K562 (cell line): ENCODE measurements around the gene CSNK1G3. TPM values are rescaled to one million over a fixed set of nuclear protein-coding genes. Genes with fewer than 3 reads are reported as not detected.

ENCODE experiments used
- BHLHE40 ChIP-seq: IDR thresholded peaks from 2 replicates; pipeline ENCODE4 v1.6.1; 2011; ENCODE audit warnings: low read length, improper control_type of control experiment
- CHCHD3 ChIP-seq: fragments of 250-450 bp; sonication (Bioruptor Pico); IDR thresholded peaks from 2 replicates; pipeline ENCODE4 v2.1.2; 2022; ENCODE audit warnings: mild to moderate bottlenecking
- CHD1 ChIP-seq: fragments of 200-600 bp; sonication (generic); IDR thresholded peaks from one replicate; pipeline ENCODE4 v1.6.1; 2012; ENCODE audit warnings: mild to moderate bottlenecking, moderate library complexity, low read length, inconsistent platforms
- CREB1 ChIP-seq, 2 experiments: sonication (generic) in 1 of 2; formaldehyde crosslinking in 1 of 2; IDR thresholded peaks; 2 replicates each; pipeline versions ENCODE4 v1.6.1 to v1.8.0; 2012 to 2022; ENCODE audit warnings: inconsistent platforms in 1 of 2, mild to moderate bottlenecking in 1 of 2, missing genetic modification reagents in 1 of 2, moderate library complexity in 1 of 2
- E2F6 ChIP-seq, 2 experiments: IDR thresholded peaks; 2 replicates each; pipeline ENCODE4 v1.6.1; 2011; ENCODE audit warnings: borderline replicate concordance in 1 of 2, control low read depth in 1 of 2, low read depth in 1 of 2, low read length in 1 of 2, mild to moderate bottlenecking in 1 of 2, mixed read lengths in 1 of 2, moderate library complexity in 1 of 2; ENCODE audit not compliant: insufficient read depth in 1 of 2, insufficient read length in 1 of 2, poor library complexity in 1 of 2, severe bottlenecking in 1 of 2; ENCODE audit errors: extremely low read depth in 1 of 2
- EGR1 ChIP-seq: fragments of 450-650 bp; conservative IDR thresholded peaks from 2 replicates; pipeline ENCODE4 v1.6.1; 2017; ENCODE audit warnings: mild to moderate bottlenecking
- GATAD2B ChIP-seq: fragments of 450-650 bp; IDR thresholded peaks from 2 replicates; pipeline ENCODE4 v1.6.1; 2017; ENCODE audit warnings: mild to moderate bottlenecking, borderline replicate concordance
- HEY1 ChIP-seq: fragments of 250-450 bp; sonication (Bioruptor Pico); IDR thresholded peaks from 2 replicates; pipeline ENCODE4 v1.5.0; 2020; ENCODE audit warnings: mild to moderate bottlenecking, moderate library complexity, borderline replicate concordance
- MAFK ChIP-seq: IDR thresholded peaks from 2 replicates; pipeline ENCODE4 v1.6.1; 2011; ENCODE audit warnings: low read length, improper control_type of control experiment
- MTA2 ChIP-seq: fragments of 450-650 bp; IDR thresholded peaks from 2 replicates; pipeline ENCODE4 v1.6.1; 2016; ENCODE audit warnings: low read depth
- NCOA1 ChIP-seq: fragments of 450-650 bp; IDR thresholded peaks from 2 replicates; pipeline ENCODE4 v1.6.1; 2016; ENCODE audit warnings: low read depth
- NFATC3 ChIP-seq: fragments of 450-650 bp; IDR thresholded peaks from 2 replicates; pipeline ENCODE4 v1.6.1; 2017; ENCODE audit warnings: mild to moderate bottlenecking
- POLR2A ChIP-seq: fragments of 450-650 bp; conservative IDR thresholded peaks from 2 replicates; pipeline ENCODE4 v1.6.1; 2016
- PRDM10 ChIP-seq: fragments of 450-650 bp; IDR thresholded peaks from 2 replicates; pipeline ENCODE4 v1.6.1; 2018; ENCODE audit not compliant: partially characterized antibody
- TAF15 ChIP-seq: fragments of 200-400 bp; formaldehyde crosslinking; IDR thresholded peaks from 2 replicates; pipeline ENCODE4 v1.6.1; 2017; ENCODE audit warnings: mild to moderate bottlenecking, low read depth, low read length, moderate library complexity
- WHSC1 ChIP-seq: IDR thresholded peaks from one replicate; pipeline ENCODE4 v1.6.1; 2012; ENCODE audit warnings: low read length, control low read depth, inconsistent platforms
- ZBTB17 ChIP-seq: fragments of 450-650 bp; formaldehyde crosslinking; IDR thresholded peaks from 2 replicates; pipeline ENCODE4 v1.4.0; 2020; ENCODE audit warnings: mild to moderate bottlenecking
- ZKSCAN3 ChIP-seq: fragments of 250-450 bp; sonication (Bioruptor Pico); IDR thresholded peaks from 2 replicates; pipeline ENCODE4 v1.4.0; 2020
- ZNF395 ChIP-seq: fragments of 200-800 bp; sonication (Bioruptor generic); IDR thresholded peaks from 2 replicates; pipeline ENCODE4 v1.6.1; 2017; ENCODE audit warnings: missing genetic modification characterization, missing compliant biosample characterization
- ZNF507 ChIP-seq: conservative IDR thresholded peaks from 2 replicates; pipeline ENCODE4 v1.6.1; 2017; ENCODE audit warnings: missing genetic modification characterization, missing compliant biosample characterization
- ZNF511 ChIP-seq: sonication (generic); formaldehyde crosslinking; IDR thresholded peaks from 2 replicates; pipeline ENCODE4 v1.8.0; 2022; ENCODE audit warnings: mild to moderate bottlenecking, missing genetic modification reagents
- ZNF717 ChIP-seq: fragments of 250-450 bp; sonication (Bioruptor Pico); IDR thresholded peaks from 2 replicates; pipeline ENCODE4 v1.5.0; 2021
- ZNF77 ChIP-seq: fragments of 250-450 bp; sonication (Bioruptor Pico); IDR thresholded peaks from 2 replicates; pipeline ENCODE4 v1.5.0; 2020
- polyA plus RNA-seq, 8 experiments: library from polyadenylated mRNA; depleted of rRNA in 4 of 8; stranded (reverse) in 5 of 8; unstranded in 3 of 8; fragments of >200 nt; fragmentation: Nextera tagmentation in 2 of 8; fragmentation: Illumina TruSeq in 1 of 8; extraction: Ambion mirVana in 2 of 8; extraction: Trizol in 1 of 8; gene quantifications; 2 replicates each; pipeline versions ENCODE4 v1.2.1 to v1.2.3, GENCODE V29; 2011 to 2014; ENCODE audit warnings: inconsistent platforms in 1 of 8, missing spikeins in 1 of 8
- total RNA-seq, 7 experiments: library from RNA; depleted of rRNA in 6 of 7; stranded (reverse); fragments of >200 nt in 6 of 7; fragmentation: Illumina TruSeq in 2 of 7; extraction: Trizol in 2 of 7; gene quantifications; 2 replicates each; pipeline versions ENCODE4 v1.2.1 to v1.2.3, GENCODE V29; 2011 to 2021; ENCODE audit warnings: low replicate concordance in 1 of 7

Gene CSNK1G3
- total and polyA plus RNA-seq, 9 of the 15 experiments (the other 6 are each of a cell fraction or from before 2014, with no cell fraction given) = 8.3 to 27.6 (median 16.5) TPM

GRCh38 chr5:123511648-123512605, at the start of gene CSNK1G3 (continued):
- peak; percentile 14 for TF ChIP-seq PRDM10
- peak; percentile 42 for TF ChIP-seq EGR1
- TF ChIP-seq MTA2 = no peak
- TF ChIP-seq ZBTB17 = peak; percentile 31; the same call in 1 of the 2 replicates
- no peak for TF ChIP-seq ZNF77 (CRISPR knock-in tag)
- no peak for TF ChIP-seq ZNF717 (CRISPR knock-in tag)
- TF ChIP-seq CREB1 (IDR thresholded peaks at IDR 0.05) = peak; percentile 40; the same call in 1 of the 2 replicates
- peak; percentile 69; the same call in 1 of the 2 replicates for TF ChIP-seq CREB1 (CRISPR knock-in tag; IDR thresholded peaks at IDR 0.05)
- peak; percentile 97 for TF ChIP-seq POLR2A
- TF ChIP-seq BHLHE40 = no peak
- TF ChIP-seq E2F6 (IDR thresholded peaks at IDR 0.05; ENCODE audit: borderline replicate concordance in 1 of 2, extremely low read depth in 1 of 2, insufficient read depth in 1 of 2, insufficient read length in 1 of 2, low read depth in 1 of 2, low read length in 1 of 2, poor library complexity in 1 of 2, severe bottlenecking in 1 of 2) = no peak
- no peak; the same call in none of the 2 replicates for TF ChIP-seq ZNF395 (CRISPR knock-in tag)
- no peak for TF ChIP-seq ZNF507
- TF ChIP-seq NCOA1 = 0 out of 2 replicates have a peak, but pooled peaks have one; percentile 15
- TF ChIP-seq CHD1 = no peak
- TF ChIP-seq HEY1 (CRISPR knock-in tag) = no peak
- TF ChIP-seq TAF15 = no peak
- no peak for TF ChIP-seq NFATC3
- TF ChIP-seq MAFK = peak; percentile 2; the same call in 1 of the 2 replicates
- TF ChIP-seq ZKSCAN3 (CRISPR knock-in tag) = no peak
- TF ChIP-seq WHSC1 = no peak
- no peak for TF ChIP-seq GATAD2B
- no peak for TF ChIP-seq ZNF511 (CRISPR knock-in tag)
- no peak for TF ChIP-seq CHCHD3
